DMS53 (cell line): ENCODE results near the gene MGARP.

ENCODE experiments used
- DNase-seq: peaks from one replicate; lab custom pipeline; 2025; lab: John Stamatoyannopoulos, UW

The MGARP gene

DNA sequence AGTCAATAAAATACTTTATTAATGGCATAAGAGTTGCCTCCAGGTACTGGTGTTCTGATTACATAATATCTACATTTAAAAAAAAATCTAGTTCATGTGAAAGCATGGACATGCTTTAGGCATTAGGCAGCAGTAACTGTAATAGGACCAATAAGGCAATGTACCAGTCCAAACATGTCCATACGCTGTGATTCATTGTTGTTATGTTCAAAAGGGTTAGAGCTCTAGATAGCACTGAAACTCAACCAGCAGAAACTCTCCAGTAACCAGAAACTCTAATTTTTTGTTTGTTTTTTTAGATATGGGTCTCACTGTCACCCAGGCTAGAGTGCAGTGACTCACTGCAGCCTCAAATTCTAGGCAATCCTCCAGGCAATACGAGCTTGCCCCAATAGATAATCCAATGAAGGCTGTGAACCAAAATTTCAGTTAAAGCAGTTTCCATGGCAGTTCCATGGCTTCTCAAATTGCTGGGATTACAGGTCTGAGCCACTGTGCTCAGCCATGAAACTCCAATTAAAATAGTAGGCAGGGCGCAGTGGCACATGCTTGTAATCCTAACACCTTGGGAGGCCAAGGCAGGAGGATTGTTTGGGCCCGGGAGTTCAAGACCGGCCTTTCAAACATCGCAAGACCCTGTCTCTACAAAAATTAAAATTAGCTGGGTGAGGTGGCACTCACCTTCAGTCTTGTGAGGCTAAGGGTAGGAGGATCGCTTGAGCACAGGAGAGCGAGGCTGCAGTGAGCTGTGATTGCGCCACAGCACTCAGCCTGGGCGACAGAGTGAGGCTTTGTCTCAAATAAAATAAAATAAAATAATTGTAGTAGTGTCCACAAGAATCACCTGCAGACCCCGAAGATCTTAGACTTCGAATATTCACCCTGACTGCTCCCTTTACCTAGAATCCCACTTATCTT is 36.3 kb downstream of the MGARP start:
- peak; percentile 33 for DNase-seq

DNA sequence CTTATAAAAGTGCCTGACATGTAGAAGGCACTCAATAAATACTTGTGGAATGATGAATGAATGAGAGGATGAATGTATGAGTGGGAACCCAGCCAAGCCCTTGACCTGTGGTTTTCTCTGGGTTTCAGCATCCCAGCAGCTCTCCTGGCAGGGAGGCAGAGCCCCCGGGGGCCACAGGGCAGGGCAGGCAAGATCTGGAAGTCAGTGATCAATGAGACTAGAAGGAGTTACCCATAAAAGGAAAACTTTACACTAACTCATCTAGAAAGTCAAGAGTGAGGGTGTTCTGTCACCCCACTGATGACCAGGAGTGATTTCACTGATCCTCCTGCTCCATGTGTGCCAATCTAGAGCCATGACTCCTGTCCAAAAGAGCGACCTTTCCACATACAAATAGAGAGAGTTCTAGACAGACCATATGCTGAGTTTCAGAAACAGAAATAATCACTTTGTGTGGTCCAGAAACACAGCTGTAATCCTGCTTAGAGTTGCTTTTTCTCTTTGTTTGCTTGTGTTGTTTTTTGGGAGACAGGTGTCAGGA is 37.4 kb downstream of the MGARP start:
- no peak for DNase-seq

DNA sequence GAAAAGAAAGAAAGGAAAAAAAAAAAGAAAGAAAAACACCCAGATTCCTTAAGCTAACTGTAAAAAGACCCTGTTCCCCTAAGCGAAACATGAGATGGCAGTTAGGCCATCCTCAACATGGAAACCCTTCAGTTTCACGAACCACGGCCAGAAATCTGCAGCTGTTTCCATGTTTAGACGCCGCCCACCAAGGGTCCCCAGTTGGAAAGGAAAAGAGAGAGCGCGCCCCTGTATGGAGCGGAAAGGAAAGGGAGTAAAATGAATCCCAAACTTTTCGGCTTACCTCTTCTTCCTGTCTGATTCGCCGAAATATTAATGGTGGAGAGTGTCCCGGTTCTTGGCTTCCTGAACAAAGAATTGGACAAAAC is 38.3 kb downstream of the MGARP start:
- no peak for DNase-seq

DNA sequence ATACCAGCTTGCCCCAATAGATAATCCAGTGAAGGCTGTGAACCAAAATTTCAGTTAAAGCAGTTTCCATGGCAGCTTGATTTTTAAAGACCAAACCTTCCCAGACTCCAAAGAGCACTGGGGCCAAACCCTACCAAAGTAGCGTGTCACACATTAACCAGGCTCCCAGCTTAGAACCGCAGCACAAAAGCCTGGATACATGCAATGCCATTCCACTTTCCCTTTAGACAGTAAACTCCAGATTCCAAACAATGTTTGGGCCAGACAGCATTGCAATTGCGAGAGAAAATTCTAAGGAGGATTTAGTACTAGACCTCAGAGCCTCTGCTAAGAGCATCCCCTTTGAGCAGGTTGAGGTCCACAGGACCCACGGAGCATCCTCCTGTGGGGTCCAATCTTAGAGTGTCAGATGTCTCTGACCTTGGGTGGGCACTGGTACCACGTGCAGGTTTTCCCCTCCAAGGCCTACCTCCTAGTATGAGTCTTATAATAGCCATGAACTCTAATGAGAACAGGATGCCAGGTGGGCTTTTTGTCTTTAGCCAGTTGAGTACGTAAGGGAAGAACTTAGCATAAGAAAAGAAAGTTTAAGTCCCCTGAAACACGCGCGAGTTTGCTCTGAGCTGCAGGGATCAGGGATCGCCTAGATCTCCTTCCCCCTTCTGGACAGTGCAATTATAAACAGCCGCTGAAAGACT is 38.8 kb downstream of the MGARP start:
- DNase-seq: no peak

DNA sequence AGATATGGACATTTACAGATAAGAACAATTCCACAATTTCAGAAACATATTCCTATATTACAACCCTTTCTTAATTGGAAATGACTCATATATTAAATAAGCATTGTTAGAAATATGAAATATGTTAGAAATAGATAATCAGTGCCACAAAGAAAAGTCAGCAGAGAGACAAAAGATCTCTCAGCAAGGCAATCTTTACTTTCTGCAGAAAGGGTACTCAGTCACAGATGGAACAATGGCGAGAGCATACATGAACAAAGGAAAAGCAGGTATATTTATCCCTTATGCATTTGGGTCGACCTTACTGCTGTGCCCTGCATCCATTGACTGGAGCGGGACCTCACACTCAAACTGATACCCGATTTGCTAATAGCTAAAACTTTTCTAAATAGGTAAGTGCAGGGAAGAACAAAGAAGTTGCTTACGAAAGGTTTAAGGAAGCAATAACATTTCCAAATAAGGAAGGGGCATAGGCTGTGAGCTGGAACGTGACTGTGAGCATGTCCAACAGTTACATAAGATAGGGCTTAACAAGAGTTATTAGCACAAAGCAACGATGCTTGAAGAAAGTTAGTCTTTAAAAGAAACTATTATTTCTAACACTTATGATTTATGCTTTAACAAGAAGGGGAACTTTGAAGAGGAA is 40.8 kb downstream of the MGARP start:
- DNase-seq: no peak

DNA sequence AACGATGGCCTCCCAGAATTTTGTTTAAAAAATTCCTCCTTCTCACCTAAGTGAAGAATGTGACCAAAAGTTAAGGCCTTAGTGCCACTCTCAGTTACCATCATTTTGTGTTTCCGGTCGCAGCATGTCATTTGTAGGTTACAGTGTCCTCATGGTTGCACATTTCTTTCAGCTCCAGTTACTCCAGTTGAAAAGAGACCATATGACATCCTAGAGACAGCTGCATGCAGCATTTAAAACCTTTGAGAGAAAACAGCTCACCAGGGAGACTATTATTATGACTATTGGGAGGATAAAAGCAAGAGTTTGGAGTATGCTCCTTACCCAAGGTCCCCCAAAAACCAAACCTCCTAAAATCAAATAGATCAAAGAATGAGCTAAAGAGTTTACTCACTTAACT is 45.8 kb downstream of the MGARP start:
- DNase-seq: no peak

DNA sequence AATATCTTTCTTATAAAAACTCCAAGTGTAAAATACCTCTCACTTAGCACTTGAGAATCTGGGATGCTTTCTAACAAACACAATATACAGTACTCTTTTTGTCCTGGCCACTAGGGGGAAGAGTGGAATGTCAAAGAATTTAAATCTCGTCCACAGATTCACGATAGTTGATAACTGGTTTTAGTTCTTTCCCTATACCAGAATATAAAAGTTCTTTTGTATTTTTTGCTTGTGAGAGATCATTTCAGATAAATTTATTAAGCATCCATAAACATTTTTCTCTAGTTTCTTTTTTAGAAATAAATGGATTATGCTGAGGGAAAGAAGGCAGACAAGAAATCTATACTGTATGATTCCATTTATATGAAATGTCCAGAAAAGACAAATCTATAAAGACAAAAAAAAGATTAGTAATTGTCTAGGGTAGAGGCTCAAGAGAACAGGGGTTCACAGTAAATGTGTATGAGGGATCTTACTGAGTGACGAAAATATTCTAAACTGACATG is 50.4 kb downstream of the MGARP start:
- DNase-seq: peak; percentile 68

DNA sequence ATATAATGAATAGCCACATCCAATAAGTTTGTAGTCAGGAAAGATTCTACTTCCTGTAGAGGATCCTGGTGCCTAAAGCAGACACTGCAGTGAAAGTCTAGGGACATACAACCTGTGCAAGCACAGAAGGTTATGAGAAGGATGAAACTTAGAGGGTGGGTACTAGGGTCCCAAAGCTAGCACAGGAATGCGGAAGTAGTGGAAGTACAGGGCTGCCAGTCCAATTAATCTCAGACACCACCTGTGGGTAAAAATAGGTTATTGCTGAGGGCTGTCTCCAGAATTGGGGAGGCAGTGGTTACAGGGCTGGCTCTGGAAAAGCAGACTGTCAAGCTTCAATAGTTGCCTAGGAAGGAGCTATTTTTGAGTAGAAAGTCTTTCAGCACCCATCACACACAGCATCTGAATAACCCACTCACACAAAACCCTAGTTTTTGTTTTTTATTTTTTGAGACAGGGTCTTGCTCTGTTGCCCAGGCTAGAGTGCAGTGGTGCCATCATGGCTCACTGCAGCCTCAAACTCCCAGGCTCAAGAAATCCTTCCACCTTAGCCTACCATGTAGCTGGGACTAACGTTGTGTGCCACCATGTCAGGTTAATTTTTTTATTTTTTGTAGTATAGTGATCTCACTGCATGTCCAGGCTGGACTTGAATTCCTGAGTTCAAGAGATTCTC is 52.2 kb downstream of the MGARP start:
- DNase-seq: peak; percentile 5

DNA sequence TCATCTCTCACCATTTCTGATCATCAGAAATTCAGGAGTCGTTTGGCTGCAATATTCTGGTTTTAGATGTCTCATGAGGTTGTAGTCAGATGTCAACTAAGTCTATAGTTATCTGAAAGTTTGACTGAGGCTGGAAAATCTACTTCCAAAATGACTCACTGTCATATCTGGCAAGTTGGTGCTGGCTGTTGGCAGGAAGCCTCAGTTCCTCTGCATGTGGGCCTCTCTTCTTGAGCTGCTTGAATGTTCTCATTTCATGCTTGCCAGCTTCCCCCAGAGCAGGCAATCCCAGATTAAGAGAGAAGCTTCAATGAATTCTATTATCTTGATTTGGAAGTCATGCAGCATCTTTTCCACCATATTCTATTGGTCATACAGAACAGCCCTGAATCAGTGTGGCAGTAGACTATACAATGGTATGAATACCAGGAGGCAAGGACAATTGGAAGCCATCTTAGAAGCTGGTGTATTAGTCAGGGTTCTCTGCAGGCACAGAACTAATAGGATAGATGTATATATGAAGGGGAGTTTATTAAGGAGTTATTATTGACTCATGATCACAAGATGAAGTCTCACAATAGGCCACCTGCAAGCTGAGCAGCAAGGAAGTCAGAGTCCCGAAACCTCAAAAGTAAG is 56.2 kb downstream of the MGARP start:
- no peak for DNase-seq

DNA sequence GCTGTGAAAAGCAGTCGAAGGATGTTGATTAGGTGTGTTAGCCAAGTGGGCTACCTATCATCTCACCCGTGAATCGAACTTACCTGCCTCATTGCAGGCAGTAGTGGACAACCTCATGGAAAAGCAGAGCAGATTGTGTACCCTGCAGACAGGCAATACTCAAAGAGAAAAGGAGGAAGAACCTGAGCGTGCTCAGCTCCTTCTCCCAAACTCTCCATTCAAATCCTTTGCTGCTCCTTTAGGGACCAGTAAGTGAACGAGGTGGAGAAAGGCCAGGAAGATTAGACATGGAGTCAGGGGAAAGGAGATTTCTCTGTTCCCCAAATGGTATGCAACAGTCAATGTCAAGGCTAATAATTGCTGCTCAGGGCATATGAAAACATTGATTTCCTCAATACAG is 57.8 kb downstream of the MGARP start:
- DNase-seq: no peak

DNA sequence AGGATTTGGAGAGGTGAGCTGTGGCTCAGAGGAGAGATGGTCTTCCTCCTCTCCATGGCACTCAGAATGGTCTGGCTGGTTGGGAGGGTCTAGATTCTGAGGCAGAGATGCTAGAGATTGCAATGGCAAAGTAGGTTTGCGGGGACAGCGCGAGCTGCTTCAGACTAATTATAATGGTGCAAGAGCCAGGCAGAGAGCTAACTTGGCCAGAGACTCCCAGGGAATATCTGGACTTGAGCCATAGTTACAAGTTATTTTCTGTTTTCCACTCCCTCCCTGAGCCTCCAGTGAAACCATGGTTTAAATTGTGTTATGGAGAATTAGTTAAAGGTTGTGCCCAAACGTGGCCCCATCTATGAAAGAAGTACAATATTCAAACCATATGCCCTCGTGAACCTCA is 58.3 kb downstream of the MGARP start:
- DNase-seq: no peak

DNA sequence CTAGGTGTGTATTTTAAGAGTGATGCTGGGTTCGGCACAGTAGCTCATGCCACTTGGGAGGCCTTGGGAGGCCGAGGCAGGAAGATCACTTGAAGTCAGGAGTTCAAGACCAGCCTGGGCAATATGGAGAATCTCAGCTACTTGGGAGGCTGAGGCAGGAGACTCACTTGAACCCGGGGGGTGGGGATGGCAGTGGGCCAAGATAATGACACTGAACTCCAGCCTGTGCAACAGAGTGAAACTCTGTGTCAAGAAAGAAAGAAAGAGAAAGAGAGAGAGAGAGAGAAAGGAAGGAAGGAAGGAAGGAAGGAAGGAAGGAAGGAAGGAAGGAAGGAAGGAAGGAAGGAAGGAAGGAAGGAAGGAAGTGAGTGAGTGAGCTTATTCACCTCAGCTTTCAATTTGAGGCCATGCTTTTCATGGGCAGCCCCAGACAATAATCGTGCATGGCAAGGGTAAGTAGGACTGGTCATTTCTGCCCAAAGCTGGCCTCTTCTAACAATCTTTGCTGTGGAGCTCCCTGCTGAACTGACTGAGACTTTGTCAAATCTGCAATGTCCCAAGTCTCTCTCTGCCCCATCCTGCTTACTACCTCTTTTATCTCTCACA is 60.5 kb downstream of the MGARP start:
- no peak for DNase-seq
